HepG2 (cell line): ENCODE measurements around the gene PIAS1. TPM values are rescaled to one million over a fixed set of nuclear protein-coding genes. Genes with fewer than 3 reads are reported as not detected.
A peak's percentile ranks its signal among the peaks of the same experiment; 100 is the strongest.

Source experiments
- FOXA1 ChIP-seq, 2 experiments: fragments of 450-650 bp in 1 of 2; sonication (generic) in 1 of 2; formaldehyde crosslinking in 1 of 2; IDR thresholded peaks; 2 replicates each; pipeline versions ENCODE4 v1.4.0 to v1.6.1; 2016 to 2020; ENCODE audit warnings: missing genetic modification reagents in 1 of 2
- FOXA3 ChIP-seq: IDR thresholded peaks from 2 replicates; pipeline ENCODE4 v1.6.1; 2016; ENCODE audit warnings: missing genetic modification reagents, missing compliant biosample characterization
- KLF16 ChIP-seq, 2 experiments: sonication (generic) in 1 of 2; formaldehyde crosslinking in 1 of 2; IDR thresholded peaks; 2 replicates each; pipeline versions ENCODE4 v1.6.1 to v1.8.0; 2016 to 2023; ENCODE audit warnings: missing genetic modification reagents in 2 of 2, missing compliant biosample characterization in 1 of 2
- LCORL ChIP-seq, 2 experiments: fragments of 450-650 bp in 1 of 2; sonication (generic) in 1 of 2; formaldehyde crosslinking in 1 of 2; IDR thresholded peaks; 2 replicates each; pipeline versions ENCODE4 v1.5.0 to v1.6.1; 2017 to 2020; ENCODE audit warnings: antibody characterized with exemption in 1 of 2, missing genetic modification reagents in 1 of 2
- NFIC ChIP-seq: IDR thresholded peaks from 2 replicates; pipeline ENCODE4 v1.6.1; 2012; ENCODE audit warnings: mild to moderate bottlenecking, low read length, inconsistent platforms
- NPAS2 ChIP-seq: sonication (generic); formaldehyde crosslinking; IDR thresholded peaks from 2 replicates; pipeline ENCODE4 v1.8.0; 2022; ENCODE audit warnings: mild to moderate bottlenecking, missing genetic modification reagents, borderline replicate concordance
- RARA ChIP-seq: IDR thresholded peaks from 2 replicates; pipeline ENCODE4 v1.6.1; 2016; ENCODE audit warnings: missing genetic modification reagents, missing compliant biosample characterization
- SAP130 ChIP-seq: IDR thresholded peaks from 2 replicates; pipeline ENCODE4 v1.6.1; 2016; ENCODE audit warnings: low read depth
- SOX13 ChIP-seq, 3 experiments: fragments of 450-650 bp in 1 of 3; sonication (generic) in 1 of 3; formaldehyde crosslinking in 1 of 3; IDR thresholded peaks in 2 of 3; conservative IDR thresholded peaks in 1 of 3; 2 replicates each; pipeline versions ENCODE4 v1.5.0 to v1.6.1; 2016 to 2020; ENCODE audit warnings: antibody characterized with exemption in 1 of 3, mild to moderate bottlenecking in 1 of 3, missing compliant biosample characterization in 1 of 3, missing genetic modification reagents in 1 of 3, moderate library complexity in 1 of 3
- SPEN ChIP-seq: sonication (generic); formaldehyde crosslinking; IDR thresholded peaks from 2 replicates; pipeline ENCODE4 v1.5.1; 2020; ENCODE audit warnings: low read depth, mild to moderate bottlenecking, missing genetic modification reagents
- TBX3 ChIP-seq: fragments of 450-650 bp; IDR thresholded peaks from 2 replicates; pipeline ENCODE4 v1.6.1; 2017; ENCODE audit warnings: antibody characterized with exemption, mild to moderate bottlenecking, inconsistent platforms, borderline replicate concordance
- ZBTB38 ChIP-seq: sonication (generic); formaldehyde crosslinking; IDR thresholded peaks from 2 replicates; pipeline ENCODE4 v1.5.1; 2020; ENCODE audit warnings: mild to moderate bottlenecking, missing genetic modification reagents
- ZNF264 ChIP-seq: sonication (generic); formaldehyde crosslinking; IDR thresholded peaks from 2 replicates; pipeline ENCODE4 v1.4.0; 2020; ENCODE audit warnings: missing genetic modification reagents
- ZNF607 ChIP-seq: sonication (generic); formaldehyde crosslinking; IDR thresholded peaks from 2 replicates; pipeline ENCODE4 v1.5.1; 2020; ENCODE audit warnings: missing genetic modification reagents, mild to moderate bottlenecking, borderline replicate concordance
- ZNF747 ChIP-seq: sonication (generic); formaldehyde crosslinking; IDR thresholded peaks from 2 replicates; pipeline ENCODE4 v1.8.1; 2023; ENCODE audit warnings: missing genetic modification reagents, mild to moderate bottlenecking, borderline replicate concordance
- ZNF883 ChIP-seq: sonication (generic); formaldehyde crosslinking; IDR thresholded peaks from 2 replicates; pipeline ENCODE4 v1.5.1; 2020; ENCODE audit warnings: mild to moderate bottlenecking, missing genetic modification reagents; ENCODE audit errors: not compliant biosample characterization
- polyA plus RNA-seq, 8 experiments: library from polyadenylated mRNA; depleted of rRNA in 3 of 8; stranded (reverse) in 7 of 8; unstranded in 1 of 8; fragments of >200 nt; fragmentation: Illumina TruSeq in 4 of 8; extraction: Trizol in 4 of 8; gene quantifications; 2 replicates each; pipeline versions ENCODE4 v1.2.1 to v1.2.3, GENCODE V29; 2011 to 2016; ENCODE audit warnings: low read depth in 4 of 8, missing spikeins in 1 of 8, mixed read lengths in 1 of 8; ENCODE audit not compliant: insufficient read depth in 1 of 8
- total RNA-seq, 5 experiments: library from RNA; depleted of rRNA; stranded (reverse); fragments of >200 nt; fragmentation: Illumina TruSeq; extraction: Trizol; gene quantifications; 2 replicates each; pipeline ENCODE4 v1.2.3, GENCODE V29; 2016; ENCODE audit warnings: low read depth in 1 of 5
- TF ChIP-seq, protein P1 (sequence below): conservative IDR thresholded peaks from 2 replicates; pipeline ENCODE4 v1.6.1; 2018; ENCODE audit warnings: missing genetic modification reagents
- TF ChIP-seq, protein P2 (sequence below): IDR thresholded peaks from 2 replicates; pipeline ENCODE4 v1.6.1; 2016; ENCODE audit warnings: low read depth, missing genetic modification reagents, missing compliant biosample characterization

The PIAS1 gene
- total and polyA plus RNA-seq, 2 of the 13 experiments (the other 11 are each of a cell fraction or from before 2014, with no cell fraction given), result 20.7 to 33.7 TPM

DNA sequence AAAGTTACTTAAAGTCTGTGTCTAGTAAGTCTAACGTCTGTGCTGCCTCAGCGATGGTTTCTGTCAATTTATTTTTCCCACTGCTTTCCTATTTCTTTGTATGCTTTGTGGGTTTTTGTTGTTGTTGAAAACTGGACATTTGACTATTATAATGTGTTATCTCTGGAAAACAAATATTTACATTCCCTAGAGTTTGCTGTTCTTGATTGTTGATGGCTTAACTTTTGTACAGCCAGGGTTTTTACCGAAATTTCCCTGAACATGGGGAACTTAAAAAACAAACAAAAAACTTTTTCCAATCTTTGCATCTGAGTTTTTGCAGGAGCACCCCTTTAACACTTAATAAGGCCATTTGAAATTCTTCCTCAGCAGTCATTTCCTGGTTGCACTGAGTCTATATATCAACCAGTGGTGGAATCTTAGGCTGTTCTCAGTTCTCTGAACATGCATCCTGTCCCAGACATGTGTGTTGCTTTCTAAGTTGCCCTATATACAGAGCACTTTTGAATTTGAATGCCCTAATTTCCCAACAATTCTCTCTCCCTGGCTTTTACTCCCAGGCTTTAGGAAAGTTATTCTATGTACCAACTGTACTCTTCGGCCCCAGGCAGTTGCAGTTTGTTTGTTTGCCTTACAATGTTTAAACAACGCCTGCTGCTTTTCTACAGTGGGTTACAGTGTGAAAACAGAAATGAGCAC lies 11.8 kb upstream of the PIAS1 start (continued):
- TF ChIP-seq KLF16 (CRISPR knock-in tag; IDR thresholded peaks at IDR 0.05), result peak in 1 of 2 experiments; percentile 27; a peak in 1 of 4 replicates
- no peak for TF ChIP-seq SPEN (CRISPR knock-in tag)
- TF ChIP-seq SOX13 (IDR thresholded peaks at IDR 0.05), result no peak
- peak in 1 of 2 experiments; percentile 64; a peak in 2 of 4 replicates for TF ChIP-seq SOX13 (CRISPR knock-in tag; conservative IDR thresholded peaks at IDR 0.05 in 1 of 2, IDR thresholded peaks at IDR 0.05 in 1 of 2)
- no peak for TF ChIP-seq FOXA1 (IDR thresholded peaks at IDR 0.05)
- TF ChIP-seq FOXA1 (CRISPR knock-in tag; IDR thresholded peaks at IDR 0.05), result peak; percentile 33; the same call in 1 of the 2 replicates
- TF ChIP-seq, protein P1, sequence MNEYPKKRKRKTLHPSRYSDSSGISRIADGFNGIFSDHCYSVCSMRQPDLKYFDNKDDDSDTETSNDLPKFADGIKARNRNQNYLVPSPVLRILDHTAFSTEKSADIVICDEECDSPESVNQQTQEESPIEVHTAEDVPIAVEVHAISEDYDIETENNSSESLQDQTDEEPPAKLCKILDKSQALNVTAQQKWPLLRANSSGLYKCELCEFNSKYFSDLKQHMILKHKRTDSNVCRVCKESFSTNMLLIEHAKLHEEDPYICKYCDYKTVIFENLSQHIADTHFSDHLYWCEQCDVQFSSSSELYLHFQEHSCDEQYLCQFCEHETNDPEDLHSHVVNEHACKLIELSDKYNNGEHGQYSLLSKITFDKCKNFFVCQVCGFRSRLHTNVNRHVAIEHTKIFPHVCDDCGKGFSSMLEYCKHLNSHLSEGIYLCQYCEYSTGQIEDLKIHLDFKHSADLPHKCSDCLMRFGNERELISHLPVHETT, result no peak
- TF ChIP-seq SAP130 (CRISPR knock-in tag), result peak; percentile 25; the same call in 1 of the 2 replicates
- TF ChIP-seq ZNF747 (CRISPR knock-in tag), result no peak
- peak; percentile 27; the same call in 1 of the 2 replicates for TF ChIP-seq NFIC
- TF ChIP-seq RARA (CRISPR knock-in tag), result peak; percentile 54
- TF ChIP-seq, protein P2, sequence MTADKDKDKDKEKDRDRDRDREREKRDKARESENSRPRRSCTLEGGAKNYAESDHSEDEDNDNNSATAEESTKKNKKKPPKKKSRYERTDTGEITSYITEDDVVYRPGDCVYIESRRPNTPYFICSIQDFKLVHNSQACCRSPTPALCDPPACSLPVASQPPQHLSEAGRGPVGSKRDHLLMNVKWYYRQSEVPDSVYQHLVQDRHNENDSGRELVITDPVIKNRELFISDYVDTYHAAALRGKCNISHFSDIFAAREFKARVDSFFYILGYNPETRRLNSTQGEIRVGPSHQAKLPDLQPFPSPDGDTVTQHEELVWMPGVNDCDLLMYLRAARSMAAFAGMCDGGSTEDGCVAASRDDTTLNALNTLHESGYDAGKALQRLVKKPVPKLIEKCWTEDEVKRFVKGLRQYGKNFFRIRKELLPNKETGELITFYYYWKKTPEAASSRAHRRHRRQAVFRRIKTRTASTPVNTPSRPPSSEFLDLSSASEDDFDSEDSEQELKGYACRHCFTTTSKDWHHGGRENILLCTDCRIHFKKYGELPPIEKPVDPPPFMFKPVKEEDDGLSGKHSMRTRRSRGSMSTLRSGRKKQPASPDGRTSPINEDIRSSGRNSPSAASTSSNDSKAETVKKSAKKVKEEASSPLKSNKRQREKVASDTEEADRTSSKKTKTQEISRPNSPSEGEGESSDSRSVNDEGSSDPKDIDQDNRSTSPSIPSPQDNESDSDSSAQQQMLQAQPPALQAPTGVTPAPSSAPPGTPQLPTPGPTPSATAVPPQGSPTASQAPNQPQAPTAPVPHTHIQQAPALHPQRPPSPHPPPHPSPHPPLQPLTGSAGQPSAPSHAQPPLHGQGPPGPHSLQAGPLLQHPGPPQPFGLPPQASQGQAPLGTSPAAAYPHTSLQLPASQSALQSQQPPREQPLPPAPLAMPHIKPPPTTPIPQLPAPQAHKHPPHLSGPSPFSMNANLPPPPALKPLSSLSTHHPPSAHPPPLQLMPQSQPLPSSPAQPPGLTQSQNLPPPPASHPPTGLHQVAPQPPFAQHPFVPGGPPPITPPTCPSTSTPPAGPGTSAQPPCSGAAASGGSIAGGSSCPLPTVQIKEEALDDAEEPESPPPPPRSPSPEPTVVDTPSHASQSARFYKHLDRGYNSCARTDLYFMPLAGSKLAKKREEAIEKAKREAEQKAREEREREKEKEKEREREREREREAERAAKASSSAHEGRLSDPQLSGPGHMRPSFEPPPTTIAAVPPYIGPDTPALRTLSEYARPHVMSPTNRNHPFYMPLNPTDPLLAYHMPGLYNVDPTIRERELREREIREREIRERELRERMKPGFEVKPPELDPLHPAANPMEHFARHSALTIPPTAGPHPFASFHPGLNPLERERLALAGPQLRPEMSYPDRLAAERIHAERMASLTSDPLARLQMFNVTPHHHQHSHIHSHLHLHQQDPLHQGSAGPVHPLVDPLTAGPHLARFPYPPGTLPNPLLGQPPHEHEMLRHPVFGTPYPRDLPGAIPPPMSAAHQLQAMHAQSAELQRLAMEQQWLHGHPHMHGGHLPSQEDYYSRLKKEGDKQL (CRISPR knock-in tag), result peak; percentile 63; the same call in 1 of the 2 replicates
- no peak for TF ChIP-seq ZBTB38 (CRISPR knock-in tag)
- TF ChIP-seq ZNF607 (CRISPR knock-in tag), result peak; percentile 47; the same call in 1 of the 2 replicates
- peak; percentile 70 for TF ChIP-seq FOXA3 (CRISPR knock-in tag)
- peak; percentile 14; the same call in 1 of the 2 replicates for TF ChIP-seq TBX3
- 0 out of 2 replicates have a peak, but pooled peaks have one; percentile 20 for TF ChIP-seq ZNF264
- no peak for TF ChIP-seq LCORL (IDR thresholded peaks at IDR 0.05)
- peak; percentile 35; the same call in 1 of the 2 replicates for TF ChIP-seq LCORL (CRISPR knock-in tag; IDR thresholded peaks at IDR 0.05)
- TF ChIP-seq ZNF883 (CRISPR knock-in tag), result no peak
- TF ChIP-seq NPAS2 (CRISPR knock-in tag), result no peak
